GM21528 (cell line): Measurements from ENCODE around the gene FAM234A.

Experiments
- ATAC-seq: cut with Tn5 transposase; IDR thresholded peaks from one replicate; pipeline ENCODE4 v1.9.1; 2021; ENCODE audit warnings: mild to moderate bottlenecking, moderate library complexity; ENCODE audit not compliant: unreplicated experiment, low FRiP score

Gene FAM234A

DNA sequence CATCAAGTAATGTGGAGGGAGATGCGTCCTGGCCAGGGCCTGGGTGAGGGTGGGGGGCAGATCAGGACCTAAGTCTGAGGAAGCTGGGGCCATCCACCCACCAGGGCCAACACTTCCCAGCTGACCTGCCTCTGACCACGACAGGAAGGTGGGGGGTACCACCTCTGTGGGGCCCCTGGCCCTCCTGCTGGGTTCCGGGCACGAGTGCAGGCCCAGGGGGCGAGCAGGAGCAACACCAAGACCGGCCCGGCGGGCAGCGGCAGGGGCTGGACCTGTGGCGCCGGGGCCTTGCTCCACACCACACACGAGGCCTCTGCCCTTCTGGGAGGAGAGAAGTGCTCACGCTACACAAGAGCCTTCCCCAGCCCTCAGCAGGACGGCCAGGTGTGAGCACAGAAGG, 61.7 kb downstream of the FAM234A start:
- ATAC-seq: no peak

DNA sequence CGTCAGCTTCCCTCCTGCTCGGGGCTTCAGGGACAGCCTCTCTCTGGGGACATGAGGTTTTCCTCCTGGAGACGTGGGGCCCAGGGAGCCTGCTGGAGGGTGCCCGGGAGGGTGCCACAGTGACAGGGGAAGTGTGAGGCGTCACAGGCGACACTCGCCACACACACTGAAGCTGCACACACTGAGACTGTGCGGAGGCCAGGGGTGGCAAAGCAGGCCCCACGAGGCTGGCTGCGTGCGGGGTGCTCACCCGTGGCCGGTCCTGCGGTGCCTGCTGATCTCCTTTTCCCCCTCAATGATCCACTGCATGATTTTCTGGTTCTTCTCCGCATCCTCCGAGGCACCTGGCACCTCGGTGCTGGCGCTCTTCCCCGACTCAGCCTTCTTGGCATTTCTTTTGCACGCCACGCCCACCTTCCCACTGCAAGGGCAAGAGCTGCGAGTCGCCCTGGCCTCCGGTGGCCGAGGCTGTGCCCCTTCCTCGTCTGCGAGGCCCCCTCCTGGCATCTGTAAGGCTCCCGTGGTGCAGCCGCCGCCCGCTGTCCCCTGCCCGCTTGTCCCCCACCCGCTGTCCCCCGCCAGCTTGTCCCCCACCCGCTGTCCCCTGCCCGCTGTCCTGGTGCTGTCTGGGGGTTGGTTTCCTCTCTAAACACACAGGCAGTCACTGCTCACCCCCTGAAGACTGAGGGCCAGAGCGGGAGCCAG, 62.3 kb downstream of the FAM234A start:
- ATAC-seq: no peak

DNA sequence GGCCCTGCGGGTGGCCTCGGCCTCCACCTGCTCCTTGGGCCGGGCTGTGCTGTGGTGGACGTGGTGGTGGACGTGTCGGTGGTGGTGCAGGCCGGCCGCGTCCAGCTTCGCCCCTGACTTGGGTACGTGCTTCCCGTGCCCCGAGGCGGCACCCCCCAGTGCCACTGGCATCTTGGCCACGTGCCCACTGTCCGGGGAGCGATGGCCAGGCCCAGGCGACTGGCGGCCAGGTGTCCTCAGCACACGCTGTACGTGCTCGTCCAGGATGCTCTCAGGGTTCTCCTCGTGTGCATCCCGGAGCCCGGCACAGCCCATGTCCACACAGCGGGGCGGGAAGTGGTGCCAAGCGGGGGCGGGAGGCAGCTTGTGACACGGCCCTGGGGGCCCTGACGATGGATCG, 63.2 kb downstream of the FAM234A start:
- ATAC-seq: no peak

DNA sequence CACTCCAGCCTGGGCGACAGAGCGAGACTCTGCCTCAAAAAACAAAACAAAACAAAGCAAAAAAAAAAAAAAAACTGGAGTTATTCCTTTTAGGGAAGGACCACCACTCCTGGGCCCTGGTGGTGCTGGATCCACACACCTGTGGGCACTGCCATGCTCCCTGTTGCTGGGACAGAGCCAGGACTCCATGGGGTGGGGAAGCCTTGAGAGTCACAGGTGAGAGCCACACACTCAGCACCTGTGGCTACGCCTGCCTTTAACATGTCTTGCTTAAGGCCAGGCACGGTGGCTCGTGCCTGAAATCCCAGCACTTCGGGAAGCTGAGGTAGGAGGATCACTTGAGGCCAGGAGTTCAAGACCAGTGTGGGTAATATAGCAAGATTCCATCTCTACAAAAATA, 66.6 kb downstream of the FAM234A start:
- ATAC-seq: no peak

DNA sequence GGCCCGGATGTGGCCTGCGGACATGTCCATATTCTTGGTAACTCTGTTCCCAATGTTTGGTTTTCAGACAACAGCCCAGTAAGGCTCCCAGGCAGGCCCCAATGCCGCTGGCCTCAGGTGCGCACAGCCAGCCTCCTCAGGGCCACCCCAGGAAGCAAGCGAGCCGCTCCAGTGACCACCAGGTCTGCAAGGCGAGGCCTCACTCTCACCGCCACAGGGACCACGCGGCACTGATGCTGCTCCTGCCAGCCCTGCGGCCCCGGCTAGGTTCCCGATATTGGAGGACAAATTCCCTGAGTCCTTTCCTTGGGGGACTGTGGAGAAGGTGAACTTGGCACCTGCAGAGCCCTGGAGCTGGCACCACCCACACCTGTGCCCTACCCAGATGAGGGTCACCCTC, 67.3 kb downstream of the FAM234A start:
- no peak for ATAC-seq

DNA sequence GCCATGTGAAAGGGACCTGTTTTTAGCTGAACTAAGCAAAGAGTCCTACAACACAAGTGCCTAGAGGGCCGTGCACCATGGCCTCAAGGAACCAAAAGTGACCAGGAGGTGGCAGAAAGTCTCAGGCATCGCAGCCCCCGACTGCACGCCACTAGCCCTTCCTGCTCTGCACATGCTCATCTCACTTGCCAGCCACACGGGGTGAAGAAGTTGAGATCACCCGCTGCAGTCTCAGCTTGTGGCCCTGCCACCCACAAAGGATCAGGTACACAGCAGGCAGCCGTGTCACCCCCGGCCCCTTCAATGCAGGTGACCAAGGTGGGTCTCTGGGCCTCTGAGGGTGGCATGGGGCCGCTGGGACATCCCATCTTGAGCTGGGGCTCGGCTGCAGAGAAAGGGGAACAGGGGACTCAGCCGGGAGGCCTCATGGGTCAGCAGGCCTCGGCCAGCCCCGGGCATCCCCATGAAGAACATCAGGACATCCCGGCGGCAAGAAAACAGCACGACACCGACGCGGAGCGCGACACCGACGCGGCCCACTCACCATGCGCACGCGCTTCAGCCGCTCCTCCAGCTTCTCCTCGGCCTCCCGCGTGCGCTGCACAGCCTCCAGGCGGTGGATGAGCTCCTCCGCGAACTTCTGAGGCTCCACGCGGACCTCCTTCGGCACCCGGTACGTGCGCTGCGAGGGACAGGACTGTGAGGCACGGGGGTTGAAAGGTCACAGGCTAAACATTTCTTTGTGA, 69.3 kb downstream of the FAM234A start:
- ATAC-seq: no peak

DNA sequence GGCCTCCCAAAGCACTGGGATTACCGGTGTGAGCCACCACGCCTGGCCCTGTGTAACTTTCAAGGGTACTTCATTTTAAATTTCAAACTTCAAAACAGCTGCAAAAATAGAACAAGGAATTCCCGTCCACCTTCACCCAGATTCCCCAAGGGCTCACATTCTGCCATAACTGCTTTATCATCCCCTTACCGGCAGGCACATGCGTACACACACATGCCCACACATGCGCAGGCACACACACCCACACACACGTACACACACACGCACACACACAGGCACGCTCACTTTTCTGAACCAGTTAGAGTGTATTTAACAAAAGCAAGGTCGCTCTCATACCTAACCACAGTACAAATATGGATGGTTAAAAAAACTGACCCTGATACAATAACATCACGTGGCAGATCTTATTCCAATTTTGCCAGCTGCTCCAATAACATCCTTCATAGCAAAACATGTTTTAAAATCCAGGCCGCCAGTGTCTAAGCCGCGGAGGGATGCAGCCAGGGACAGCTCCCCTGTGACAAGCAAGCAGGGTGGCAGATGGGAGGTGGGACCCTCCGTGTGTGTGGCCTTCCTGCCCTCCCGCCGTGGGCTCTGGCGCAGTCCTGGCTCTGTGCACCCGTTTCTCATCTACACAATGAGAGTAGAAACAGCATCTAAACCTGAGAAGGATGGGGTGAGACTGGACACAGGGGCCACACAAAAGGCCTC, 71.5 kb downstream of the FAM234A start:
- no peak for ATAC-seq

DNA sequence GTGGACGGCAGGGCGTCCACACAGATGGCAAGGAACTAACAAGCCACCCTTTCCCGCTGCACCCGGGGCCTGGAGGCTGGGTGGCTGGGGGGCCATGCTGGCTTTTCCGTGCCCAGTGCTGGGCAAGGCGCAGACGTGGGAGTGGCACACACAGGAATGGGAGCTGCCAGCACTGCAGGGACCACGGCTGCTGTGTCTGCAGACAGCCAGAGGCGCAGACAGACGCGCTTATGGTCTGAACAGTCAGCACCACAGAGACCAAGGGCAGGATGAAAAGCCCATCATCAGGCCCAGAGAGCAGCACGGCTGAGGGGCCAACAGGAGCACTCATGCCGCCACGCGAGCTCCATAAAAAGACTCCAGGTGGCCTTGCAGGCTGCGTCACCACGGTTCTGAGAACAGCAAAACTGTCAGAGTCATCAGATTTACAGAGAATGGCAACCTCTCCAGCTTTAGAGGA, 72.3 kb downstream of the FAM234A start:
- no peak for ATAC-seq

DNA sequence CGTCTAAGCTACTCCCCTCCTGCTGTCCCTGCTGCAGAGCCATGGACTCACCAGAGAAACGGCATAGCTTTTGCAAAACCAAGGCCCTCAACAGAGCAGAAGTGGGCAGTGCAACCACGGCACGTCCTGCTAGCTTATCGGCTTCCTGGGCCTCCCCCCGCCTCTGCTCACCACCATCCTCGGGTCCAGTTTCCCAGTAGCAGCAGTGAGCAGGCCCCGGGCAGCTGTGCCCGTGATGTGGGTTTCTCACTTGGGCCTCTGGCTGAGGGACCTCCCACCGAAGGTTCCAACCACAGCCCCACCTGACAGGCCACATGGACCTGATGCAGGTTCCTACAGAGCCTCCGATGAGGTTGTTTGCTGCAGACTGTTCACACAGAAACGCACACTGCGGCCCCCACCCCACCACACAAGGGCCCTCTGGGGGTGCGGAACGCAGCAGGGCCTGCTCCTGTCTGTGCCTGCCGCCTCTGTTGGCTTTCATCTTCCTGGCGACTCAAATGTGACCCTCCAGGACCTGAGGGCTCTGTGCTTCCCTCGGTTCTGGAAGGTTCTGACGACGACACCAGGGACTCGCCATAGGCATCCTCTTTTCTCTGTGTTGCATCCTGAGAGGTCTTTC, 73.2 kb downstream of the FAM234A start:
- no peak for ATAC-seq

DNA sequence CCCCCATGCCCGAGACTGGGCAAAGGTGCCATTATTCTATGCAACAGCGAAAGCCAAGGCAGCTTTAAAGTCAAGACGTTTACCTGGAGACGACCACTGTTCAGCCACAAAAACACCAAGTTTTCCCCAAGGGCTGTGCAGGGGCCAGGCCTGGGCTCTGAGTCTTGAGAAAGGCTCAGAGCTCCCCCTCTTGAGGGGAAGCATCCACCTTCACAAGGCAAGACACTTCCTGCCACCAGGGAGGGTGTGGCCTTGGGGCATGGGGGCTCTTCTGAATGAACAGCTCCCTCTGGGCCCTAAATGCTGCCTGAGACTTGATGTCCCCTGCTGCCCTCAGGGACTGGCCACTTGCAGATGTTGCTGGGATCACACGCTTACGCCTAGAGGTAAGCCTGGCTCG, 74.9 kb downstream of the FAM234A start:
- ATAC-seq: no peak

DNA sequence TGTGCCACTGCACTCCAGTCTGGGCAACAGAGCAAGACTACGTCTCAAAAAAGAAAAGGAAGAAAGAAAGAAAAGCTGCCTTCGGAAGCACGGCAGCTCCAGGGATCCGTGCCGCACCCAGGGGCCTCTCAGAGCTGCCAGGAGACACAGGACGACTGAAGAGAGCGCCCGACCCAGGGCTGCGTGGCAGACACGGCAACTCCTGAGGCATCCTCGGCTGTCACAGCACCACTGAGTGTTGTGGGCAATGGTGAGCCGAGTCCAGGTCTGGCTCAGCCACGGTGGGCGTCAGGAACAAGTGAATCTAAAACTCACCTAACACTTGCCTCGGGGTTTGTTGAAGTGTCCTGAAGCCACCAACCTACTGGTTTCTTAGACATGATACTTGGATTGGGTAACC, 77.1 kb downstream of the FAM234A start:
- no peak for ATAC-seq

DNA sequence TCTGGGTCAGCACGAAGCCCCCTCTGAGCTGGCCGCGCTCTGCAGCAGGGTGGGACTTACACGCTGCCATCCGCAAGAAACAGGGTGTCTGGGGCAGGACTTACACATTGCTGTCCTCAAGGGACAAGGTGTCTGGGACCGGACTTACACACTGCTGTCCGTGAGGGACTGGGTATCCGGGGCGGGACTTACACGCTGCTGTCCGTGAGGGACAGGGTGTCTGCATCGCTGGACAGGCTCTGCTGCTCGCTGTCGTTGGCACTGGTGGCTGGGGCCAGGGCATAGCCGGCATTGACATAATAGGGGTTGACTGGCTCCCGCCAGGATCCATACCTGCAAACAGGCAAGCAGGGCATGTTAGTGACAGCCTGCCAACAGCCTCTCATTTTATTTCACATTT, 79.7 kb downstream of the FAM234A start:
- ATAC-seq: no peak

DNA sequence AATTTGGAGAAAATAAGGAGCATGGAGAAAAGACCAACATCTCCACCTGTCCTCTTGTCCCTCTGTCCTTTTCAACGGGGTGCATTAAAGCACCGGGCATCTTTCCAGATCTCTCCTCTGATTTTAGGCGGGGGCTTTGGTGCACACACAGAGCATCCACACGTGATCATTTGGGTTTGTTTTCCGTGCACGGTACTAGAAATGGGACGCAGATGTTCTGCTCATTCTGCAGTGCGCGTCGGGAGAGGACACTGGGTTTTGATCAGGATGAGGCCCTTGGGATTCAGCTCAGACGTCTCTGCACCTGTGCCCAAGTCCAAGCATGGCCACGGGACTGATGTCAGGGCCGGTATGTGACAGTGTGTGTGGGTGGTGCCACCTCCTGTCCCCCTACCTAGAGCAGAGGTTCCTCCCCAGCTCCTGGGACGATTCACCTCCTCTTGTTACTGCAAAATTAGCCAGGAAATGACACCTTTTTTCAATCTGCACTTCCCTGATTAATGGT, 80.2 kb downstream of the FAM234A start:
- no peak for ATAC-seq
